DMS 273 treated with DMSO at 0.1 percent for 48 hours (cell line): Measurements from ENCODE around the gene ALG1L2.
"Not testable (repeated sequence)": the region's sequence is repeated elsewhere in the genome, so short reads cannot be mapped to it uniquely, and the experiment has no call there.

ENCODE experiments used
- DNase-seq: peaks from one replicate; lab custom pipeline; 2025; lab: John Stamatoyannopoulos, UW

Gene ALG1L2

GRCh38 chr3:130093741-130094391 lies 12.2 kb downstream of the ALG1L2 start:
- no peak for DNase-seq

GRCh38 chr3:130094491-130094941 lies 12.9 kb downstream of the ALG1L2 start:
- not testable (repeated sequence) for DNase-seq

- not testable (repeated sequence) for DNase-seq
Measured at GRCh38 chr3:130095858-130096257, 14.2 kb downstream of the ALG1L2 start.

DNA sequence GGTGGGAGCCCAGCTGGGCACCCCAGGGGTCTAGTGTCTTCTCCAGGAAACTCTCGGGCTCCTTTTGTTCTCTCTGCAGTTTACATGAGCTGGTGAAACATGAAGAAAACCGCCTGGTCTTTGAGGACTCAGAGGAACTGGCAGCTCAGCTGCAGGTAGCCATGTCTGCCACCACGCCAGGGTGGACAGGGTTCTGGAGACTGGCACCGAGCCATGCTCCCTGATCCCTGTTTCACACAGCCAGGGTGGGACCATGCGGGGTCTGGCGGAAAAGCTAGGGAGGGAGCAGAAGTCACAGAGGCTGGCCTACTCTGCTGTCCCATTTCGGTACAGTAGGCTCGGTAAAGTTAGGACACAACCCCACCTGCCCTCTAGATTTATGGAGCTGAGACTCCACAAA lies 15.5 kb downstream of the ALG1L2 start:
- DNase-seq: not testable (repeated sequence)

DNA sequence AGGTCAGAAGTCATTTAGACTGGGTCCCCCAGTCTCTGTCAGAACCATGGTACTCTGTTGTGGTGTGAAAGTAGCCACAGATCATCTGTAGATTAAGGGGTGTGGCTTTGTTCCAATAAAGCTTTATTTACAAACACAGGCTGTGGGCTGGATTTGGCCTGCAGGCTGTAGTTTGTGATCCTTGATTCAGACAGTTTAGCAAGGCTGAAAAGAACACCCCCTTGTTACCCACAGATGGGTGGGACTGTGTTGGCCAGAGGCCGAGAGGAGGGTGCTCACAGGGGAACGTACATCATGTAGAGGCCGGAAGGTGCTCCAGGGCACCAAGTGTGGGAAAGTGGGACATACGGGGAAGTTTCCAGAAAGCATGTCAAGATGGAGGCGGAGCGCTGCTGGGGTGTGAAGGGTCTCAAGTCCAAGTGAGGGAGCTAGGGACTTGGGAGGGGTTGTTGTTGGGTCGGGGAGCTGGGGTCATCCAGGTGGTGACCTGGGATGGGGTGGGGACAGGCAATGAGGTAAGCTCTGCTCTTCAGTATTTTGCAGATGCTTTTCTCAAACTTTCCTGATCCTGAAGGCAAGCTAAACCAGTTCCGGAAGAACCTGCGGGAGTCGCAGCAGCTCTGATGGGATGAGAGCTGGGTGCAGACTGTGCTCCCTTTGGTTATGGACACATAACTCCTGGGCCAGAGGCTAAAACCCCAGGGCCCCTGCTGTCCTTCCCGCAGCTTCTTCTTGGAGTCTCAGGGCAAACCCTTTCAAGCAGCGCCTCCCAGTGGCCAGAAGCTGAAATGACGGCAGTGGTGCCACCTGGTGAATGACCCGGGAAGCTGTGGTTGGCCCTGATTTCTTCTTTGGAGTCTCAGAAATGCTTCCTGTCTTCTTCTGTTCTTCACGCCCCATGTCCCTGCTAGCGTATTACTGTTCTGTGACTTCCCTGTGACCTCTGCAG lies 16.3 kb downstream of the ALG1L2 start:
- not testable (repeated sequence) for DNase-seq

DNA sequence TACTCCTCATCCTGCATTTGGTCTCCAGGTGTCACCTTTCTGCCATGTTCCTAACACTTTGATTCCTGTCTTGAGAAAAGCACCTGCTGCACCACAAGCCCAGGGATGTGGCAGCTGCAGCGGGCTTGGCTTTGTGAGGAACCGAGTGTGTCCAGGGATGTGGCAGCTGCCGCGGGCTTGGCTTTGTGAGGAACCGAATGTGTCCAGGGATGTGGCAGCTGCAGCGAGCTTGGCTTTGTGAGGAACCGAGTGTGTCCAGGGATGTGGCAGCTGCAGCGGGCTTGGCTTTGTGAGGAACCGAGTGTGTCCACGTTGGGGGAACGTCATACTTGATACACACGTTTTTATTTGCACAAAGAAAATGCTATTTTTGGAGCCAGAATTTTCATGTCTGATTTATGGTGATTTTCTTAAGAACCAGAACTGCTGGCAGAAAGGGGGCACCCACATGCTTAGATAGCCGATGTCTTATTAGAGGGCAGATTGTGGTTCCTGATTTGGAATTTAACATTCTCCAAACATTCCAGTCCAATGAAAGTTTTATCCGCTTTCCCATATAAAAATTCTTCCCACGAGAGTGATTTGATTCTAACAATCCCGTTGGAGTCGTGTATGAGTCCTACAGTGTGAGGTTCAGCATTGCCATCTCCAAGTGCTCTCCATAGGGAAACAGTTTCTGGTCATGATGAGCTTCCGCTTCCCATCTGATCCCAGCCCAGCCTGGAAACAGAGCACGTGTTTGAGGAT lies 17.2 kb downstream of the ALG1L2 start:
- not testable (repeated sequence) for DNase-seq

DNA sequence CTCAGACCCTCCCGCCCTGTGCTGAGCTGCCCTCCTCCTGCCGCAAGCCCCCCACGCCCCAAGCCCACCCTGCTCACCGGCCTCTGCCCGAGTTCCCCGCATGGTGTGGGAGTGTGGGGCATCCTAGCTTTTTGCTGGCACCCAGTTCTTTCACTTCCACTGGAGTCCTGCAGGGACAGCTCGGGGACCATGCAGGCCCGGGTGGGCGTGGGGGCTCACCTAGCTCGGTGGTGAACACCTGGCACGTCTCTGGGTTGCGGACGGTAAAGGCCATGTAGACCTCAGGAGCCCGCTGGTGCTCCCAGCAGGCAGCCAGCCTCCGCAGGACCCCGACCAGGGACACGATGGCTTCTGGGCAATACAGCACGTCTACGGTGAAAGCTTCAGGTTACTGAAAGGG lies 20.9 kb downstream of the ALG1L2 start:
- DNase-seq: not testable (repeated sequence)

DNA sequence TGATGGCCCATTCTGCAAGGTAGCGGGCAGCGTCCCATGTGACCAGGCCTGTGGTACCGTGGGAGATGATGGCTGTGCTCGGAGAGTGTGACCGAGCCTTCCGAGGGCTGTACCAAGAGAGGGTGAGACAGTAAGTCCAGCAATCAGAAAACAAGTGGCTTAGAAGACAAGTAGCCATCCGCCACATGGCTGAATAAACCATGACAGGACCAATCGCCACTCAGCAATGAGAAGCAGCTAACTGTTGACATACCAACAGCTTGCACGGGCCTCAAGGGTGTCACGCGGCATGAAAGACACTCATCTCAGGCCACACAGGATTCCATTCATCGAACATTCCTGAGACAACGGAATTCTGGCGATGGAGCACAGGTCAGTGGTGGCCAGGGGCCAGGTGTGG lies 22.6 kb downstream of the ALG1L2 start:
- DNase-seq: not testable (repeated sequence)

DNA sequence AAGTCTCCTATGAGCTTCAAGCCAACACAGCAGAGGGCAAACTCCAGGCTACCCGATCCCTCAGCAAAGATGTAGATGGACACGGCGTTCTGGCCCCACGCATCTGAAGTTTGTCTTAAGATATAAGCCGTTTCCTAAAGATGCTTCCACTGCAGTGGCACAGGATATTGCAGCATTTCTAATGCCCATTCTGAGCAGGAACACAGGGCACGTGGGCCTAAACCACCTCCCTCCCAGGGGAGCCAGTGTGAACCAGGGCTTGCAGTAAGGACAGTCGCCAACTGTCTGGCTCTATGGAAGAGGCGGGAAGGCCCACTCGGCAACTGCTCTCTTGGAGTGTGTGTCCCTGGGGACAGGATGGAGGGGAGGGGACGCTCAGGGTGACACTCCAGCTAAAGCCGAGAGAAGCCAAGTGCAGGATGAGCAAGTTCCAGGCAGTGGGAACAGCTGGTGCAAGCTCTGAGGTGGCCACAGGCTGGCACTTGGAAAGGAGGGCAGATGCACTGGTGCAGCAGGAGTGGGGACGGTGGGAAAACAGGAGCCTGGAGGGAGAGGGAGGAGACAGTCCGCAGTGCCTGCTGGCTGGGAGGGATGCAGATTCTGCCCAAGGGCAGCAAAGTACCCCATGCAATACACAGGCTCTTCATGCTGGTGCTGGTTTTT lies 25.8 kb downstream of the ALG1L2 start:
- not testable (repeated sequence) for DNase-seq

DNA sequence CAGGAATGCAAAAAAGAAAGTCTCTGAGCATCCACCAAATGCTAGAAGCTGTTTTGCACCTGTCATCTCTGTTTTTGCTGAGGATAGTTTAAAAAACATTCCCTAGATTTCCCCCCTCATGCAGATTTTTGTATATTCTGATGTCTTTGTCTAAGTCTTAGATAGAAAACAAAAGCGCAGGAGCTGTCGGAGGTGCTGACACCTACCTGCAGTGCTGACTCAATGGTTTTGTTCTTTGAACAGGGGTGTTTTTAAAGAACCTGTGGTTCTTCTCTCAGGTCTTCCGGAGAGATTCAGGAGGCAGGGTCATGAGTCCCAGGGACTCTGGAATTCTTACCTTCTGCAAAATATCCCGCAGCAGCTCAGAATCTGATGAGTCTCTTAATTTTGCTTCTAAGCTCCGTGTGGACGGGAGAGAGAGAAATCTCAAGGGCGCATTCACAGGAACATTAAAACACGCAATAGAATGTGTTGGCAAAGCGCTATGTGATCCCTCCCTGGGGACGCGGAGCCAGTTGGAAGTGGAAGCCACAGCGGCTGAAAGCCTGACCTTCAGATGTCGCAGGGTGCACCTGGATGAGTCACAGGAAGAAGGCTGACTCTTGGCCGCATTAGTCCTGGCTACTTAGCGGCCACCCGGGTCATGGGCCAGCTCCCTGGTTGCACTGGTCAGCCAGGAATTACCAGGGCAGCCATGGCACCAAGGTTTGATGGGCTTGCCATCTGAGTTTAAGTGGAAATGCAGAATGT lies 27.4 kb downstream of the ALG1L2 start:
- not testable (repeated sequence) for DNase-seq

GRCh38 chr3:130110386-130111169 lies 28.9 kb downstream of the ALG1L2 start:
- DNase-seq: not testable (repeated sequence)

DNA sequence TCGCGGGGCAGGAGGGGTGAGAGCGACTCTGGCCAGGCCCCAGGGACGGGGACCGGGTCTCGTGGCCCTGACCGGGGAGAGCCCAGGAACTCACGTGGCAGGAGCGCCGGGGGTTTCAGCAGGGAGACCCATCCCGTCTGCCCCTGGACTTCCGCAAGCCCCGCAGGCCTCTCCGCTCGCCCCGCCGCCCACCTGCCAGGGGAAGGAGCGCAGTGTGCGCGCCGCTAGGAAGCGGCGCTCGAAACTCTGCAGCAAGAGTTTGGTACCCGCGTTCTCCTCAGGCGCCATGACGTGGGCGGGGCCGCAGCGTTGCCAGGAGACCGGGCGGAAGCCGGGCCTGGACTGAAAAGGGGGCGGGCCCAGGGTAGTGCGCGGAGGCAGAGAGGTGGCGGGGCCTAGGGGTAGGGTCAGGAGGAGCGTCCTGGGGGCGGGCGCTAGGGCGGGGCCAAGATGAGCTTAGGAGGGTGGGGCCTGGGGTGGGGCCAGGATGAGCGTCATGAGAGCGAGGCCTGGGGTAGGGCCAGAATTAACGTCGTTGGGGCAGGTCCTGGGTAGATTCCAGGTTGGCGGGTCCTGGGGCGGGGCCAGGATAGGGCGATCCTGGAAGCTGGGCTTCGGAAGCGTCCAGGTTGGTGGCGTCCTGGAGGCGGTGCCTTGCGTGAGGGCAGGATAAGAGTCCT lies 29.7 kb downstream of the ALG1L2 start:
- peak; percentile 98 for DNase-seq

GRCh38 chr3:130111865-130112747 lies 30.5 kb downstream of the ALG1L2 start:
- peak; percentile 97 for DNase-seq

GRCh38 chr3:130112748-130113073 lies 31.1 kb downstream of the ALG1L2 start:
- DNase-seq: not testable (repeated sequence)

- not testable (repeated sequence) for DNase-seq
Measured at GRCh38 chr3:130115400-130115799, 33.8 kb downstream of the ALG1L2 start.

- DNase-seq: no peak
Measured at GRCh38 chr3:130117933-130118332, 36.3 kb downstream of the ALG1L2 start.

GRCh38 chr3:130119824-130120223 lies 38.2 kb downstream of the ALG1L2 start:
- peak; percentile 29 for DNase-seq

DNA sequence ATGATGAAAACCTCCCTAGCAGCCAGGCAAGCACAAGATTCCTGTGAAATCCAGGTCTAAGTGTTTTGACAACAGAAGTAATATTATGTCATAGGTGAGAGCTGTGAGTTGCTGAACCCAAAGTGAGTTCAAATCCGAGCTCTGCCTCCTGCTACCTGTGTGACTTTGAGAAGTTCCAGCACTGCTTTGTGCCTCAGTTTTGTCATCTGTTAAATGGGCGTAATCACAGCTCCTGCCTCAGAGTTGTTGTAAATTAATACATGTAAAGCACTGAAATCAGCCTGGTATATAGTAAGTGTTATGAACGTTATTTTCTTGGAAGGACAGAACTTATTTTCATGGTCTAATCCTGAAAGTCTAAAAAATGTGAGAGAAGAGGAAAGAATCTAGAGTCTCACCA lies 38.7 kb downstream of the ALG1L2 start:
- not testable (repeated sequence) for DNase-seq
